Hepatocyte (in vitro differentiated cells): Measurements from ENCODE around the gene SNX11. TPM values are rescaled to one million over a fixed set of nuclear protein-coding genes. Genes with fewer than 3 reads are reported as not detected.

Experiments
- DNase-seq: peaks from one replicate; pipeline ENCODE4 v3.0.0-alpha.2; 2016; ENCODE audit warnings: low spot score
- H2AFZ ChIP-seq: fragments of 200-600 bp; sonication (generic); 2 replicates; pipeline ENCODE4 v1.6.0; 2016; ENCODE audit warnings: antibody characterized with exemption, mild to moderate bottlenecking
- H3K27ac ChIP-seq: fragments of 200-600 bp; sonication (generic); 2 replicates; pipeline ENCODE4 v1.5.1; 2016; ENCODE audit warnings: mild to moderate bottlenecking
- H3K27me3 ChIP-seq: fragments of 200-600 bp; sonication (generic); 2 replicates; pipeline ENCODE4 v1.6.1; 2016
- H3K36me3 ChIP-seq: fragments of 200-600 bp; sonication (generic); replicated peaks from 2 replicates; pipeline ENCODE4 v1.5.1; 2016; ENCODE audit warnings: low read depth; ENCODE audit not compliant: insufficient read depth
- H3K4me1 ChIP-seq: fragments of 200-600 bp; sonication (generic); 2 replicates; pipeline ENCODE4 v1.5.1; 2016; ENCODE audit warnings: mild to moderate bottlenecking, moderate library complexity; ENCODE audit not compliant: insufficient read depth
- H3K4me2 ChIP-seq: fragments of 200-600 bp; sonication (generic); 2 replicates; pipeline ENCODE4 v1.6.0; 2016
- H3K4me3 ChIP-seq: fragments of 200-600 bp; sonication (generic); 2 replicates; pipeline ENCODE4 v1.5.1; 2016; ENCODE audit warnings: mild to moderate bottlenecking
- H3K79me2 ChIP-seq: fragments of 200-600 bp; sonication (generic); 2 replicates; pipeline ENCODE4 v1.6.0; 2017; ENCODE audit warnings: mild to moderate bottlenecking
- H3K9me2 ChIP-seq: fragments of 200-600 bp; sonication (generic); replicated peaks from 2 replicates; pipeline ENCODE4 v1.6.0; 2017; ENCODE audit warnings: mild to moderate bottlenecking; ENCODE audit not compliant: insufficient read depth
- H3K9me3 ChIP-seq: fragments of 200-600 bp; sonication (generic); 2 replicates; pipeline ENCODE4 v1.5.1; 2016; ENCODE audit warnings: low read depth, mild to moderate bottlenecking
- H4K20me1 ChIP-seq: fragments of 200-600 bp; sonication (generic); 2 replicates; pipeline ENCODE4 v1.6.0; 2016; ENCODE audit warnings: mild to moderate bottlenecking; ENCODE audit not compliant: insufficient read depth, poor library complexity, severe bottlenecking
- EZH2 ChIP-seq: fragments of 200-600 bp; sonication (generic); IDR thresholded peaks from 2 replicates; pipeline ENCODE4 v1.6.1; 2016; ENCODE audit warnings: antibody characterized with exemption, mild to moderate bottlenecking, borderline replicate concordance
- EZH2phosphoT487 ChIP-seq: fragments of 200-600 bp; sonication (generic); IDR thresholded peaks from one replicate; pipeline ENCODE4 v1.6.1; 2018; ENCODE audit warnings: antibody characterized with exemption, mild to moderate bottlenecking, low read depth, moderate library complexity; ENCODE audit not compliant: unreplicated experiment, severe bottlenecking
- WGBS: methylation state at CpG from one replicate; pipeline ENCODE4 v1.1.6; 2016; ENCODE audit warnings: low lambda C conversion rate; ENCODE audit errors: missing lambda C conversion rate; 5-methylcytosine and 5-hydroxymethylcytosine counted together
- polyA plus RNA-seq: library from polyadenylated mRNA; unstranded; fragments of >200 nt; fragmentation: Nextera tagmentation; extraction: Ambion mirVana; gene quantifications from 2 replicates; pipeline ENCODE4 v1.2.1, GENCODE V29; 2016
- total RNA-seq: library from RNA; depleted of rRNA; stranded (reverse); fragments of >200 nt; gene quantifications from 2 replicates; pipeline ENCODE4 v1.2.3, GENCODE V29; 2014
- TF ChIP-seq, protein P1 (sequence below): fragments of 200-600 bp; sonication (generic); IDR thresholded peaks from 2 replicates; pipeline ENCODE4 v1.5.1; 2016; ENCODE audit warnings: antibody characterized with exemption, mild to moderate bottlenecking; ENCODE audit not compliant: poor library complexity

The SNX11 gene, protein sequence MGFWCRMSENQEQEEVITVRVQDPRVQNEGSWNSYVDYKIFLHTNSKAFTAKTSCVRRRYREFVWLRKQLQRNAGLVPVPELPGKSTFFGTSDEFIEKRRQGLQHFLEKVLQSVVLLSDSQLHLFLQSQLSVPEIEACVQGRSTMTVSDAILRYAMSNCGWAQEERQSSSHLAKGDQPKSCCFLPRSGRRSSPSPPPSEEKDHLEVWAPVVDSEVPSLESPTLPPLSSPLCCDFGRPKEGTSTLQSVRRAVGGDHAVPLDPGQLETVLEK
- 11.3 and 12.4 TPM in 2 replicates for total RNA-seq
- polyA plus RNA-seq, result 9.2 and 13.2 TPM in 2 replicates

DNA sequence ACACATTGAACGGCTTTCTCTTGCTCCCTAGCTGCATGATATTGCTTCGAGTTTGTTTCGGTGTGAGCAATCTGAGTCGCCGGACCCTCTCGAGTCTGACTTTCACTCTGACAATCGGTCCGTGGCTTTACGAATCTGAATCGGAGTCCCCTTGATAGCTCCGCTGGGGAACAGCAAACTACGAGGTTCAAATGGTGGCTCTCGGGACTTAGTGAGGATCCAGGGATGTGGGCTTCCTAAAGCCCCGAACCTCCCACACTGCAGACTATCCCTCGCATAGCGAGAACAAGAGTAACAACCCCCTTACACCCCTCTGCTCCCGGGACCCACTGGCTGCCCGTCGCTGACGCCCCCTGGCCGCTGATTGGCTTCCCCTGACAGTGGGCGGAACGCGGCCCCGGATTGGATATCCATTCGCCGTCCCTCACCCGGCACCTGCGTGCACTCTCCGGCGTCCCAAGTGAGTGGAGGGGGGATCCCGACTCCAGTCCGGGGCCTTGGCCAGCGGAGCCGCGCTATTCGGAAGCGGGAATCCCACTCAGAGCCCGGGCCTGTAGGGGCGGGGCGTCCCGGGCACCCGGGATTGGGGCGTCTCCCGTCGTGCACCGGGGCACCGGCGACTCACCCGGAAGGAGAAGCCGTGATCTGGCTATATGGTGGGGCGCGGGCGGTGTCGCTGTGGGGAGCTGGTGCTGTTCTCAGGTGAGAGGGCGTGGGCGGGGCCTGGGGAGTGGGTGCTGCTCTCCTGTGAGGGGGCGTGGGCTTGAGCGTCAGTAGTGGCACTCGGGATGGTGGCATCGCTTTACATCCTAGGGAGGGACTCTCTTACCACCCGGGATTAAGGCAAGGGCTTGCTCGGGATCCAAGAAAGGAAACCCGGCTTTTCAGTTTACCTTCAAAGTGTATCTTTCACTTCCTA, at the start of gene SNX11:
TSS of gene SNX11 (plus strand) at position 630 of the 919 bp plus-strand sequence. CDS start 4,278 bp downstream, outside the sequence.
- 1% methylated on average over 63 of the region's 64 CpGs for WGBS

DNA sequence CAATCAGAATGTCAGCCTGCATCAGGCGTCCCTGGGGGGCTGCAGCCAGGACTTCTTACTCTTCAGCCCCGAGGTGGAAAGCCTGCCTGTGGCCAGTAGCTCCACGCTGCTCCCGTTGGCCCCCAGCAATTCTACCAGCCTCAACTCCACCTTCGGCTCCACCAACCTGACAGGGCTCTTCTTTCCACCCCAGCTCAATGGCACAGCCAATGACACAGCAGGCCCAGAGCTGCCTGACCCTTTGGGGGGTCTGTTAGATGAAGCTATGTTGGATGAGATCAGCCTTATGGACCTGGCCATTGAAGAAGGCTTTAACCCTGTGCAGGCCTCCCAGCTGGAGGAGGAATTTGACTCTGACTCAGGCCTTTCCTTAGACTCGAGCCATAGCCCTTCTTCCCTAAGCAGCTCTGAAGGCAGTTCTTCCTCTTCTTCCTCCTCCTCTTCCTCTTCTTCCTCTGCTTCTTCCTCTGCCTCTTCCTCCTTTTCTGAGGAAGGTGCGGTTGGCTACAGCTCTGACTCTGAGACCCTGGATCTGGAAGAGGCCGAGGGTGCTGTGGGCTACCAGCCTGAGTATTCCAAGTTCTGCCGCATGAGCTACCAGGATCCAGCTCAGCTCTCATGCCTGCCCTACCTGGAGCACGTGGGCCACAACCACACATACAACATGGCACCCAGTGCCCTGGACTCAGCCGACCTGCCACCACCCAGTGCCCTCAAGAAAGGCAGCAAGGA, 49.0 kb upstream of the SNX11 start:
- DNase-seq, result no peak
- peaks cover 28% of the 10 kb centered on the region for H4K20me1 ChIP-seq
- H3K4me2 ChIP-seq, result no peak overlapping the region
- WGBS, result 97% methylated on average over 11 of the region's 11 CpGs
- no peak overlapping the region for H3K27ac ChIP-seq
- H3K9me2 ChIP-seq, result no peaks in the 10 kb centered on the region
- H3K9me3 ChIP-seq, result no peaks in the 10 kb centered on the region
- no peaks in the 10 kb centered on the region for H3K36me3 ChIP-seq
- H3K4me1 ChIP-seq, result peaks cover 20% of the 10 kb centered on the region
- no peak overlapping the region for H2AFZ ChIP-seq
- no peak for TF ChIP-seq EZH2phosphoT487
- TF ChIP-seq EZH2, result no peak
- TF ChIP-seq, protein P1, sequence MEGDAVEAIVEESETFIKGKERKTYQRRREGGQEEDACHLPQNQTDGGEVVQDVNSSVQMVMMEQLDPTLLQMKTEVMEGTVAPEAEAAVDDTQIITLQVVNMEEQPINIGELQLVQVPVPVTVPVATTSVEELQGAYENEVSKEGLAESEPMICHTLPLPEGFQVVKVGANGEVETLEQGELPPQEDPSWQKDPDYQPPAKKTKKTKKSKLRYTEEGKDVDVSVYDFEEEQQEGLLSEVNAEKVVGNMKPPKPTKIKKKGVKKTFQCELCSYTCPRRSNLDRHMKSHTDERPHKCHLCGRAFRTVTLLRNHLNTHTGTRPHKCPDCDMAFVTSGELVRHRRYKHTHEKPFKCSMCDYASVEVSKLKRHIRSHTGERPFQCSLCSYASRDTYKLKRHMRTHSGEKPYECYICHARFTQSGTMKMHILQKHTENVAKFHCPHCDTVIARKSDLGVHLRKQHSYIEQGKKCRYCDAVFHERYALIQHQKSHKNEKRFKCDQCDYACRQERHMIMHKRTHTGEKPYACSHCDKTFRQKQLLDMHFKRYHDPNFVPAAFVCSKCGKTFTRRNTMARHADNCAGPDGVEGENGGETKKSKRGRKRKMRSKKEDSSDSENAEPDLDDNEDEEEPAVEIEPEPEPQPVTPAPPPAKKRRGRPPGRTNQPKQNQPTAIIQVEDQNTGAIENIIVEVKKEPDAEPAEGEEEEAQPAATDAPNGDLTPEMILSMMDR, result no peak
- peaks cover 39% of the 10 kb centered on the region for H3K79me2 ChIP-seq
- no peaks in the 10 kb centered on the region for H3K27me3 ChIP-seq
- no peak overlapping the region for H3K4me3 ChIP-seq

More for the DNA sequence above, at the start of gene SNX11:
- Histone ChIP-seq H3K27ac (peak within 1 kb of the TSS; percentile 90), H4K20me1 (no peaks in the 10 kb centered on the region), H3K4me3 (peak within 1 kb of the TSS; percentile 58), H3K27me3 (no peaks in the 10 kb centered on the region), H3K36me3 (no peaks in the 10 kb centered on the region), H2AFZ (peak within 1 kb of the TSS; percentile 96), H3K9me2 (no peaks in the 10 kb centered on the region), H3K9me3 (no peaks in the 10 kb centered on the region), H3K79me2 (peaks cover 42% of the 10 kb centered on the region), H3K4me2 (peak within 1 kb of the TSS; percentile 84), H3K4me1 (no peaks in the 10 kb centered on the region)
- no peak for TF ChIP-seq EZH2
- TF ChIP-seq EZH2phosphoT487, result no peak
- TF ChIP-seq, protein P1, result no peak
- peak; percentile 95 for DNase-seq

DNA sequence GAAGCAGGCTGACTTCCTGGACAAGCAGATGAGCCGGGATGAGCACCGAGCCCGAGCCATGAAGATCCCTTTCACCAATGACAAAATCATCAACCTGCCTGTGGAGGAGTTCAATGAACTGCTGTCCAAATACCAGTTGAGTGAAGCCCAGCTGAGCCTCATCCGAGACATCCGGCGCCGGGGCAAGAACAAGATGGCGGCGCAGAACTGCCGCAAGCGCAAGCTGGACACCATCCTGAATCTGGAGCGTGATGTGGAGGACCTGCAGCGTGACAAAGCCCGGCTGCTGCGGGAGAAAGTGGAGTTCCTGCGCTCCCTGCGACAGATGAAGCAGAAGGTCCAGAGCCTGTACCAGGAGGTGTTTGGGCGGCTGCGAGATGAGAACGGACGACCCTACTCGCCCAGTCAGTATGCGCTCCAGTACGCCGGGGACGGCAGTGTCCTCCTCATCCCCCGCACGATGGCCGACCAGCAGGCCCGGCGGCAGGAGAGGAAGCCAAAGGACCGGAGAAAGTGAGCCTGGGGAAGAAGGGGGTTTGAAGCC, 48.4 kb upstream of the SNX11 start:
- Histone ChIP-seq H3K4me3 (no peak overlapping the region), H3K36me3 (no peaks in the 10 kb centered on the region), H4K20me1 (peaks cover 22% of the 10 kb centered on the region), H3K9me2 (no peaks in the 10 kb centered on the region), H3K4me2 (no peak overlapping the region), H3K27ac (no peak overlapping the region), H3K79me2 (peaks cover 33% of the 10 kb centered on the region), H3K4me1 (peaks cover 14% of the 10 kb centered on the region), H2AFZ (no peak overlapping the region), H3K27me3 (no peaks in the 10 kb centered on the region), H3K9me3 (no peaks in the 10 kb centered on the region)
- no peak for DNase-seq
- 97% methylated on average over 32 of the region's 32 CpGs for WGBS
- no peak for TF ChIP-seq EZH2
- TF ChIP-seq, protein P1, result no peak
- TF ChIP-seq EZH2phosphoT487, result no peak
